K562 (cell line): ENCODE results near the gene LDLRAD1. TPM values are rescaled to one million over a fixed set of nuclear protein-coding genes. Genes with fewer than 3 reads are reported as not detected.

Source experiments
- ATAC-seq: fragments of 200-7000 bp; cut with Tn5 transposase; 3 replicates; pipeline ENCODE4 v1.9.1; 2020; ENCODE audit warnings: moderate library complexity
- BruUV-seq: library from RNA; stranded (reverse); fragments of 400-500 nt; replicated peaks from 2 replicates; lab custom pipeline; 2021; lab: Mats Ljungman, UMichigan
- CTCF ChIA-PET: fragments of 300-600 bp; formaldehyde crosslinking; extraction: SDS; loops from one replicate; lab custom pipeline; 2021; ENCODE audit warnings: low intra/inter-chr PET ratio; lab: Yijun Ruan, JAX
- POLR2A ChIA-PET: fragments of 300-600, 350-650 bp; sonication (Branson Sonifier 250); formaldehyde crosslinking; extraction: SDS; loops from one replicate; lab custom pipeline; 2021; ENCODE audit warnings: antibody characterized with exemption, inconsistent platforms; lab: Yijun Ruan, JAX
- DNase-seq, 4 experiments: peaks; one replicate each; pipeline versions ENCODE4 v3.0.0 to v3.0.0-alpha.2; 2011 to 2018; ENCODE audit warnings: low spot score in 3 of 4, mixed read lengths in 3 of 4; ENCODE audit errors: extremely low read depth in 1 of 4
- FAIRE-seq: peaks from 2 replicates; lab custom pipeline; 2011; peaks lifted over from hg19 to GRCh38; lab: Jason Lieb, UNC
- H2AFZ ChIP-seq: 2 replicates; pipeline ENCODE4 v1.6.0; 2011; ENCODE audit warnings: low read depth, low read length, control low read depth, inconsistent platforms
- H3K27ac ChIP-seq: fragments of 200-600 bp; 3 replicates; pipeline ENCODE4 v1.8.0; 2011; ENCODE audit warnings: low read depth, mild to moderate bottlenecking, control low read depth, inconsistent platforms, low read length, moderate library complexity, mixed read lengths; ENCODE audit errors: extremely low read depth
- H3K27me3 ChIP-seq, 2 experiments: fragments of 300-600 bp in 1 of 2; 2 replicates in 1 of 2; 3 replicates in 1 of 2; pipeline versions ENCODE4 v1.6.0 to v1.8.0; 2011; ENCODE audit warnings: inconsistent platforms in 2 of 2, low read length in 2 of 2, mild to moderate bottlenecking in 1 of 2, mixed read lengths in 1 of 2, moderate library complexity in 1 of 2; ENCODE audit not compliant: control insufficient read depth in 2 of 2, insufficient read depth in 2 of 2
- H3K36me3 ChIP-seq: fragments of 300-600 bp; 3 replicates; pipeline ENCODE4 v1.8.0; 2011; ENCODE audit warnings: mild to moderate bottlenecking, low read length, inconsistent platforms; ENCODE audit not compliant: control insufficient read depth, insufficient read depth
- H3K4me1 ChIP-seq, 2 experiments: fragments of 200-600 bp in 1 of 2; replicated peaks in 1 of 2; 2 replicates in 1 of 2; 3 replicates in 1 of 2; pipeline versions ENCODE4 v1.5.1 to v1.8.0; 2011; ENCODE audit warnings: inconsistent platforms in 2 of 2, low read length in 2 of 2, mild to moderate bottlenecking in 1 of 2, mixed read lengths in 1 of 2, moderate library complexity in 1 of 2; ENCODE audit not compliant: control insufficient read depth in 2 of 2, insufficient read depth in 2 of 2
- H3K4me2 ChIP-seq: 2 replicates; pipeline ENCODE4 v1.6.1; 2011; ENCODE audit warnings: low read length, control low read depth, inconsistent platforms, mixed read lengths; ENCODE audit not compliant: insufficient read depth
- H3K4me3 ChIP-seq: fragments of 200-600 bp; sonication (generic), shearing (Covaris generic); 2 replicates; pipeline ENCODE4 v1.5.1; 2016; ENCODE audit warnings: control low read depth, inconsistent platforms
- H3K79me2 ChIP-seq: fragments of 200-600 bp; 3 replicates; pipeline ENCODE4 v1.8.0; 2011; ENCODE audit warnings: low read length, inconsistent platforms; ENCODE audit not compliant: control insufficient read depth, insufficient read depth
- H3K9ac ChIP-seq, 2 experiments: 2 replicates each; pipeline versions ENCODE4 v1.6.0 to v1.6.1; 2011; ENCODE audit warnings: low read depth in 2 of 2, low read length in 2 of 2, control low read depth in 1 of 2, inconsistent platforms in 1 of 2, mild to moderate bottlenecking in 1 of 2, mixed read lengths in 1 of 2; ENCODE audit not compliant: insufficient read depth in 1 of 2
- H3K9me1 ChIP-seq: one replicate; pipeline ENCODE4 v1.6.0; 2011; ENCODE audit warnings: inconsistent platforms, mild to moderate bottlenecking, low read length, moderate library complexity; ENCODE audit not compliant: control insufficient read depth, insufficient read depth
- H3K9me3 ChIP-seq: replicated peaks from 2 replicates; pipeline ENCODE4 v1.5.1; 2011; ENCODE audit warnings: low read depth, low read length, inconsistent platforms; ENCODE audit not compliant: control insufficient read depth, insufficient read depth
- H4K20me1 ChIP-seq: replicated peaks from 2 replicates; pipeline ENCODE4 v1.6.1; 2011; ENCODE audit warnings: low read length, inconsistent platforms, mixed read lengths; ENCODE audit not compliant: control insufficient read depth, insufficient read depth
- BHLHE40 ChIP-seq: IDR thresholded peaks from 2 replicates; pipeline ENCODE4 v1.6.1; 2011; ENCODE audit warnings: low read length, improper control_type of control experiment
- MXI1 ChIP-seq: IDR thresholded peaks from 2 replicates; pipeline ENCODE4 v1.6.1; 2011; ENCODE audit warnings: low read depth, mild to moderate bottlenecking, improper control_type of control experiment, low read length
- PURB ChIP-seq: sonication (generic); formaldehyde crosslinking; IDR thresholded peaks from 2 replicates; pipeline ENCODE4 v1.9.0; 2021; ENCODE audit warnings: low read depth, mild to moderate bottlenecking, missing genetic modification reagents
- RBM17 ChIP-seq: fragments of 200-400 bp; formaldehyde crosslinking; IDR thresholded peaks from 2 replicates; pipeline ENCODE4 v1.6.1; 2017; ENCODE audit warnings: low read depth, mild to moderate bottlenecking, low read length, borderline replicate concordance
- ZBTB8A ChIP-seq: fragments of 450-650 bp; IDR thresholded peaks from 2 replicates; pipeline ENCODE4 v1.6.1; 2018; ENCODE audit warnings: mild to moderate bottlenecking, moderate library complexity; ENCODE audit not compliant: partially characterized antibody
- ZNF3 ChIP-seq: fragments of 250-450 bp; sonication (Bioruptor Pico); IDR thresholded peaks from 2 replicates; pipeline ENCODE4 v1.5.0; 2021; ENCODE audit warnings: mild to moderate bottlenecking, moderate library complexity
- ZNF41 ChIP-seq: fragments of 250-450 bp; sonication (Bioruptor Pico); conservative IDR thresholded peaks from 2 replicates; pipeline ENCODE4 v1.4.0; 2020; ENCODE audit warnings: mild to moderate bottlenecking
- in situ Hi-C: fragments of 300-500 bp; cut with MboI; formaldehyde crosslinking; loops from 4 replicates; pipeline ENCODE4 v1.15.0; 2018; ENCODE audit warnings: inconsistent platforms, mixed read lengths
- intact Hi-C: fragments of 100-400 bp; cut with micrococcal nuclease; formaldehyde crosslinking; loops from 2 replicates; pipeline ENCODE4 v1.14.2; 2022
- polyA plus RNA-seq, 8 experiments: library from polyadenylated mRNA; depleted of rRNA in 4 of 8; stranded (reverse) in 5 of 8; unstranded in 3 of 8; fragments of >200 nt; fragmentation: Nextera tagmentation in 2 of 8; fragmentation: Illumina TruSeq in 1 of 8; extraction: Ambion mirVana in 2 of 8; extraction: Trizol in 1 of 8; gene quantifications; 2 replicates each; pipeline versions ENCODE4 v1.2.1 to v1.2.3, GENCODE V29; 2011 to 2014; ENCODE audit warnings: inconsistent platforms in 1 of 8, missing spikeins in 1 of 8
- total RNA-seq, 7 experiments: library from RNA; depleted of rRNA in 6 of 7; stranded (reverse); fragments of >200 nt in 6 of 7; fragmentation: Illumina TruSeq in 2 of 7; extraction: Trizol in 2 of 7; gene quantifications; 2 replicates each; pipeline versions ENCODE4 v1.2.1 to v1.2.3, GENCODE V29; 2011 to 2021; ENCODE audit warnings: low replicate concordance in 1 of 7
- TF ChIP-seq, protein P1 (sequence below): fragments of 450-650 bp; IDR thresholded peaks from 2 replicates; pipeline ENCODE4 v1.6.1; 2016; ENCODE audit warnings: low read depth, mild to moderate bottlenecking, moderate library complexity
- TF ChIP-seq, protein P2 (sequence below): fragments of 200-400 bp; formaldehyde crosslinking; IDR thresholded peaks from 2 replicates; pipeline ENCODE4 v1.6.1; 2017; ENCODE audit warnings: mild to moderate bottlenecking, low read depth, low read length, moderate library complexity
- TF ChIP-seq, protein P3 (sequence below): fragments of 200-800 bp; sonication (Bioruptor generic); IDR thresholded peaks from 2 replicates; pipeline ENCODE4 v1.6.1; 2017; ENCODE audit warnings: missing genetic modification characterization, missing compliant biosample characterization
- TF ChIP-seq, protein P4 (sequence below): fragments of 250-450 bp; sonication (Bioruptor Pico); IDR thresholded peaks from 2 replicates; pipeline ENCODE4 v1.4.0; 2020
- TF ChIP-seq, protein P5 (sequence below): sonication (generic); formaldehyde crosslinking; IDR thresholded peaks from 2 replicates; pipeline ENCODE4 v1.8.1; 2023; ENCODE audit warnings: mild to moderate bottlenecking, missing genetic modification reagents

LDLRAD1 gene
- total and polyA plus RNA-seq, 9 of the 15 experiments (the other 6 are each of a cell fraction or from before 2014, with no cell fraction given) = not detected

DNA sequence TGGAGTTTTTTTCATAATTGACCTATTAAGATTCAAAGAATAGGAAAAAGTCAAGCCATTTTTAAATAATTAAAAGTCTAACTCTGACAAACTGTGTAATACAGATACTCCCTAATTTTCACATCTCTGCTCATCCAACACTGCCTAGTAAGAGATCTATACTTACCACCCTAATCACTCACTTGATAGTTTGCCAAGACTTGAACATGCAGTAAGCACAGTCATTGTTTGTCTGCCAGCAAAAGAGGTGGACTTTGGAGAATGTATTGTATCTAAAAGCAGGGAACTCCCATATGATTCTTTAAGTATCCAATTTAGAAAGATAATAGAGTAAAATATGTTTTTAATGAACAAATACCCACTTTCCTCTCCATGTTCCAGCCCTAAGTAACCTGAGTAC is 19.5 kb upstream of the LDLRAD1 start:
- Histone ChIP-seq H4K20me1 (no peaks in the 10 kb centered on the region), H3K27me3 (no peaks in the 10 kb centered on the region), H2AFZ (no peak overlapping the region), H3K4me1 (no peaks in the 10 kb centered on the region), H3K36me3 (peaks cover 85% of the 10 kb centered on the region), H3K9ac (no peak overlapping the region), H3K4me3 (no peak overlapping the region), H3K9me3 (no peaks in the 10 kb centered on the region), H3K9me1 (no peaks in the 10 kb centered on the region), H3K4me2 (no peak overlapping the region), H3K79me2 (no peaks in the 10 kb centered on the region), H3K27ac (no peak overlapping the region)
- POLR2A ChIA-PET = no interaction called here
- ATAC-seq = no peak
- no peak for DNase-seq
- in situ Hi-C loops (no loop called here), intact Hi-C loops (no loop called here)
- CTCF ChIA-PET = no interaction called here
- no peak for FAIRE-seq
- BruUV-seq = no TSS peak
- TF ChIP-seq ZNF41 (no peak), MXI1 (no peak), PURB (no peak), BHLHE40 (no peak), ZNF3 (CRISPR knock-in tag) (no peak), ZBTB8A (no peak), RBM17 (no peak)
- TF ChIP-seq, protein P1, sequence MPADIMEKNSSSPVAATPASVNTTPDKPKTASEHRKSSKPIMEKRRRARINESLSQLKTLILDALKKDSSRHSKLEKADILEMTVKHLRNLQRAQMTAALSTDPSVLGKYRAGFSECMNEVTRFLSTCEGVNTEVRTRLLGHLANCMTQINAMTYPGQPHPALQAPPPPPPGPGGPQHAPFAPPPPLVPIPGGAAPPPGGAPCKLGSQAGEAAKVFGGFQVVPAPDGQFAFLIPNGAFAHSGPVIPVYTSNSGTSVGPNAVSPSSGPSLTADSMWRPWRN = no peak
- TF ChIP-seq, protein P2, sequence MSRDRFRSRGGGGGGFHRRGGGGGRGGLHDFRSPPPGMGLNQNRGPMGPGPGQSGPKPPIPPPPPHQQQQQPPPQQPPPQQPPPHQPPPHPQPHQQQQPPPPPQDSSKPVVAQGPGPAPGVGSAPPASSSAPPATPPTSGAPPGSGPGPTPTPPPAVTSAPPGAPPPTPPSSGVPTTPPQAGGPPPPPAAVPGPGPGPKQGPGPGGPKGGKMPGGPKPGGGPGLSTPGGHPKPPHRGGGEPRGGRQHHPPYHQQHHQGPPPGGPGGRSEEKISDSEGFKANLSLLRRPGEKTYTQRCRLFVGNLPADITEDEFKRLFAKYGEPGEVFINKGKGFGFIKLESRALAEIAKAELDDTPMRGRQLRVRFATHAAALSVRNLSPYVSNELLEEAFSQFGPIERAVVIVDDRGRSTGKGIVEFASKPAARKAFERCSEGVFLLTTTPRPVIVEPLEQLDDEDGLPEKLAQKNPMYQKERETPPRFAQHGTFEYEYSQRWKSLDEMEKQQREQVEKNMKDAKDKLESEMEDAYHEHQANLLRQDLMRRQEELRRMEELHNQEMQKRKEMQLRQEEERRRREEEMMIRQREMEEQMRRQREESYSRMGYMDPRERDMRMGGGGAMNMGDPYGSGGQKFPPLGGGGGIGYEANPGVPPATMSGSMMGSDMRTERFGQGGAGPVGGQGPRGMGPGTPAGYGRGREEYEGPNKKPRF = no peak
- TF ChIP-seq, protein P3, sequence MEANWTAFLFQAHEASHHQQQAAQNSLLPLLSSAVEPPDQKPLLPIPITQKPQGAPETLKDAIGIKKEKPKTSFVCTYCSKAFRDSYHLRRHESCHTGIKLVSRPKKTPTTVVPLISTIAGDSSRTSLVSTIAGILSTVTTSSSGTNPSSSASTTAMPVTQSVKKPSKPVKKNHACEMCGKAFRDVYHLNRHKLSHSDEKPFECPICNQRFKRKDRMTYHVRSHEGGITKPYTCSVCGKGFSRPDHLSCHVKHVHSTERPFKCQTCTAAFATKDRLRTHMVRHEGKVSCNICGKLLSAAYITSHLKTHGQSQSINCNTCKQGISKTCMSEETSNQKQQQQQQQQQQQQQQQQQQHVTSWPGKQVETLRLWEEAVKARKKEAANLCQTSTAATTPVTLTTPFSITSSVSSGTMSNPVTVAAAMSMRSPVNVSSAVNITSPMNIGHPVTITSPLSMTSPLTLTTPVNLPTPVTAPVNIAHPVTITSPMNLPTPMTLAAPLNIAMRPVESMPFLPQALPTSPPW (CRISPR knock-in tag) = no peak
- TF ChIP-seq, protein P4, sequence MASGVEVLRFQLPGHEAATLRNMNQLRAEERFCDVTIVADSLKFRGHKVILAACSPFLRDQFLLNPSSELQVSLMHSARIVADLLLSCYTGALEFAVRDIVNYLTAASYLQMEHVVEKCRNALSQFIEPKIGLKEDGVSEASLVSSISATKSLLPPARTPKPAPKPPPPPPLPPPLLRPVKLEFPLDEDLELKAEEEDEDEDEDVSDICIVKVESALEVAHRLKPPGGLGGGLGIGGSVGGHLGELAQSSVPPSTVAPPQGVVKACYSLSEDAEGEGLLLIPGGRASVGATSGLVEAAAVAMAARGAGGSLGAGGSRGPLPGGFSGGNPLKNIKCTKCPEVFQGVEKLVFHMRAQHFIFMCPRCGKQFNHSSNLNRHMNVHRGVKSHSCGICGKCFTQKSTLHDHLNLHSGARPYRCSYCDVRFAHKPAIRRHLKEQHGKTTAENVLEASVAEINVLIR (CRISPR knock-in tag) = no peak
- TF ChIP-seq, protein P5, sequence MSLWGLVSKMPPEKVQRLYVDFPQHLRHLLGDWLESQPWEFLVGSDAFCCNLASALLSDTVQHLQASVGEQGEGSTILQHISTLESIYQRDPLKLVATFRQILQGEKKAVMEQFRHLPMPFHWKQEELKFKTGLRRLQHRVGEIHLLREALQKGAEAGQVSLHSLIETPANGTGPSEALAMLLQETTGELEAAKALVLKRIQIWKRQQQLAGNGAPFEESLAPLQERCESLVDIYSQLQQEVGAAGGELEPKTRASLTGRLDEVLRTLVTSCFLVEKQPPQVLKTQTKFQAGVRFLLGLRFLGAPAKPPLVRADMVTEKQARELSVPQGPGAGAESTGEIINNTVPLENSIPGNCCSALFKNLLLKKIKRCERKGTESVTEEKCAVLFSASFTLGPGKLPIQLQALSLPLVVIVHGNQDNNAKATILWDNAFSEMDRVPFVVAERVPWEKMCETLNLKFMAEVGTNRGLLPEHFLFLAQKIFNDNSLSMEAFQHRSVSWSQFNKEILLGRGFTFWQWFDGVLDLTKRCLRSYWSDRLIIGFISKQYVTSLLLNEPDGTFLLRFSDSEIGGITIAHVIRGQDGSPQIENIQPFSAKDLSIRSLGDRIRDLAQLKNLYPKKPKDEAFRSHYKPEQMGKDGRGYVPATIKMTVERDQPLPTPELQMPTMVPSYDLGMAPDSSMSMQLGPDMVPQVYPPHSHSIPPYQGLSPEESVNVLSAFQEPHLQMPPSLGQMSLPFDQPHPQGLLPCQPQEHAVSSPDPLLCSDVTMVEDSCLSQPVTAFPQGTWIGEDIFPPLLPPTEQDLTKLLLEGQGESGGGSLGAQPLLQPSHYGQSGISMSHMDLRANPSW (CRISPR knock-in tag) = no peak
